Neural progenitor cell (in vitro differentiated cells): ENCODE measurements around the gene BCKDK. TPM values are rescaled to one million over a fixed set of nuclear protein-coding genes. Genes with fewer than 3 reads are reported as not detected.

Experiments used
- DNase-seq: peaks from one replicate; pipeline ENCODE4 v3.0.0-alpha.2; 2016; ENCODE audit warnings: low spot score
- H2AFZ ChIP-seq: fragments of 200-600 bp; sonication (generic); replicated peaks from 2 replicates; pipeline ENCODE4 v1.6.1; 2016; ENCODE audit warnings: antibody characterized with exemption
- H3F3A ChIP-seq: fragments of 200-600 bp; sonication (generic); 2 replicates; pipeline ENCODE4 v1.6.1; 2016; ENCODE audit warnings: antibody characterized with exemption, low read depth
- H3K27ac ChIP-seq: fragments of 200-600 bp; sonication (generic); 2 replicates; pipeline ENCODE4 v1.5.1; 2016; ENCODE audit warnings: mild to moderate bottlenecking
- H3K27me3 ChIP-seq: fragments of 200-600 bp; sonication (generic); 2 replicates; pipeline ENCODE4 v1.6.1; 2016; ENCODE audit warnings: mild to moderate bottlenecking, moderate library complexity
- H3K36me3 ChIP-seq: fragments of 200-600 bp; sonication (generic); 2 replicates; pipeline ENCODE4 v1.5.1; 2016
- H3K4me1 ChIP-seq: fragments of 200-600 bp; sonication (generic); 2 replicates; pipeline ENCODE4 v1.6.1; 2016; ENCODE audit warnings: mixed run types
- H3K4me2 ChIP-seq: fragments of 200-600 bp; sonication (generic); 2 replicates; pipeline ENCODE4 v1.6.1; 2016
- H3K4me3 ChIP-seq: fragments of 200-600 bp; sonication (generic); 2 replicates; pipeline ENCODE4 v1.5.1; 2016
- H3K79me2 ChIP-seq: fragments of 200-600 bp; sonication (generic); 2 replicates; pipeline ENCODE4 v1.6.1; 2016; ENCODE audit warnings: low read depth
- H3K9ac ChIP-seq: fragments of 200-600 bp; sonication (generic); 2 replicates; pipeline ENCODE4 v1.6.1; 2016
- H3K9me3 ChIP-seq: fragments of 200-600 bp; sonication (generic); 2 replicates; pipeline ENCODE4 v1.5.1; 2016; ENCODE audit warnings: low read depth
- H4K20me1 ChIP-seq: fragments of 200-600 bp; sonication (generic); 2 replicates; pipeline ENCODE4 v1.6.1; 2016; ENCODE audit warnings: low read depth
- H3K27ac Mint-ChIP-seq: 3 replicates; pipeline ENCODE4 v1.8.0; 2021; ENCODE audit warnings: mixed read lengths
- H3K27me3 Mint-ChIP-seq: 2 replicates; pipeline ENCODE4 v1.8.0; 2022; ENCODE audit warnings: low read depth, mild to moderate bottlenecking, inconsistent platforms, moderate library complexity, mixed read lengths; ENCODE audit not compliant: insufficient read depth
- H3K36me3 Mint-ChIP-seq: 3 replicates; pipeline ENCODE4 v1.8.0; 2021; ENCODE audit warnings: mixed read lengths
- H3K4me1 Mint-ChIP-seq: 3 replicates; pipeline ENCODE4 v1.8.0; 2021; ENCODE audit warnings: mixed read lengths
- H3K4me3 Mint-ChIP-seq: 3 replicates; pipeline ENCODE4 v1.8.0; 2021; ENCODE audit warnings: mild to moderate bottlenecking, moderate library complexity, mixed read lengths
- H3K9me3 Mint-ChIP-seq: 3 replicates; pipeline ENCODE4 v1.8.0; 2020; ENCODE audit warnings: mixed read lengths
- EZH2 ChIP-seq: fragments of 200-600 bp; sonication (generic); IDR thresholded peaks from 2 replicates; pipeline ENCODE4 v1.6.1; 2017; ENCODE audit warnings: antibody characterized with exemption, mild to moderate bottlenecking, moderate library complexity
- EZH2phosphoT487 ChIP-seq: fragments of 200-600 bp; sonication (generic); IDR thresholded peaks from 2 replicates; pipeline ENCODE4 v1.6.1; 2017; ENCODE audit warnings: antibody characterized with exemption
- total RNA-seq: library from RNA; depleted of rRNA; stranded (reverse); fragments of >200 nt; gene quantifications from 2 replicates; pipeline ENCODE4 v1.2.3, GENCODE V29; 2015; ENCODE audit warnings: low replicate concordance
- TF ChIP-seq, protein P1 (sequence below): fragments of 200-600 bp; sonication (generic); IDR thresholded peaks from 2 replicates; pipeline ENCODE4 v1.5.1; 2017; ENCODE audit warnings: antibody characterized with exemption, mild to moderate bottlenecking

The BCKDK gene
- total RNA-seq, 1 donor from 2014 or later, result 19.8 TPM

DNA sequence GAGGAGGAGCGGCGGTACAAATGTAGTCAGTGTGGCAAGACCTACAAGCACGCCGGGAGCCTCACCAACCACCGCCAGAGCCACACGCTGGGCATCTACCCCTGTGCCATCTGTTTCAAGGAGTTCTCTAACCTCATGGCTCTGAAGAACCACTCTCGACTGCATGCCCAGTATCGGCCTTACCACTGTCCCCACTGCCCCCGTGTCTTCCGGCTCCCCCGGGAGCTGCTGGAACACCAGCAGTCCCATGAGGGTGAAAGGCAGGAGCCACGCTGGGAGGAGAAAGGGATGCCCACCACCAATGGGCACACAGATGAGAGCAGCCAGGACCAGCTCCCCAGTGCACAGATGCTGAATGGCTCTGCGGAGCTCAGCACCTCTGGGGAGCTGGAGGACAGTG is 31.2 kb upstream of the BCKDK start:
- Histone ChIP-seq H3K4me2 (no peak overlapping the region), H3K9ac (no peak overlapping the region), H3K27ac (no peak overlapping the region), H3F3A (peaks cover 24% of the 10 kb centered on the region), H3K36me3 (no peaks in the 10 kb centered on the region), H3K9me3 (no peaks in the 10 kb centered on the region), H3K4me1 (peaks cover 9% of the 10 kb centered on the region), H2AFZ (no peak overlapping the region), H3K79me2 (peaks cover 41% of the 10 kb centered on the region), H3K27me3 (no peaks in the 10 kb centered on the region), H4K20me1 (peaks cover 51% of the 10 kb centered on the region), H3K4me3 (no peak overlapping the region)
- H3K4me3 Mint-ChIP-seq, result no peak overlapping the region
- no peak for DNase-seq
- H3K27me3 Mint-ChIP-seq, result peaks cover 12% of the 10 kb centered on the region
- H3K4me1 Mint-ChIP-seq, result peaks cover 14% of the 10 kb centered on the region
- no peak for TF ChIP-seq EZH2
- TF ChIP-seq, protein P1, sequence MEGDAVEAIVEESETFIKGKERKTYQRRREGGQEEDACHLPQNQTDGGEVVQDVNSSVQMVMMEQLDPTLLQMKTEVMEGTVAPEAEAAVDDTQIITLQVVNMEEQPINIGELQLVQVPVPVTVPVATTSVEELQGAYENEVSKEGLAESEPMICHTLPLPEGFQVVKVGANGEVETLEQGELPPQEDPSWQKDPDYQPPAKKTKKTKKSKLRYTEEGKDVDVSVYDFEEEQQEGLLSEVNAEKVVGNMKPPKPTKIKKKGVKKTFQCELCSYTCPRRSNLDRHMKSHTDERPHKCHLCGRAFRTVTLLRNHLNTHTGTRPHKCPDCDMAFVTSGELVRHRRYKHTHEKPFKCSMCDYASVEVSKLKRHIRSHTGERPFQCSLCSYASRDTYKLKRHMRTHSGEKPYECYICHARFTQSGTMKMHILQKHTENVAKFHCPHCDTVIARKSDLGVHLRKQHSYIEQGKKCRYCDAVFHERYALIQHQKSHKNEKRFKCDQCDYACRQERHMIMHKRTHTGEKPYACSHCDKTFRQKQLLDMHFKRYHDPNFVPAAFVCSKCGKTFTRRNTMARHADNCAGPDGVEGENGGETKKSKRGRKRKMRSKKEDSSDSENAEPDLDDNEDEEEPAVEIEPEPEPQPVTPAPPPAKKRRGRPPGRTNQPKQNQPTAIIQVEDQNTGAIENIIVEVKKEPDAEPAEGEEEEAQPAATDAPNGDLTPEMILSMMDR, result no peak
- TF ChIP-seq EZH2phosphoT487, result no peak
- no peak overlapping the region for H3K27ac Mint-ChIP-seq
- no peaks in the 10 kb centered on the region for H3K9me3 Mint-ChIP-seq
- peaks cover 19% of the 10 kb centered on the region for H3K36me3 Mint-ChIP-seq

- Histone ChIP-seq H4K20me1 (peaks cover 57% of the 10 kb centered on the region), H3K36me3 (no peaks in the 10 kb centered on the region), H3F3A (peaks cover 21% of the 10 kb centered on the region), H3K9ac (no peak overlapping the region), H3K27ac (no peak overlapping the region), H3K27me3 (no peaks in the 10 kb centered on the region), H2AFZ (no peak overlapping the region), H3K9me3 (no peaks in the 10 kb centered on the region), H3K4me2 (no peak overlapping the region), H3K4me1 (peaks cover 6% of the 10 kb centered on the region), H3K4me3 (no peak overlapping the region), H3K79me2 (peaks cover 34% of the 10 kb centered on the region)
- no peak overlapping the region for H3K4me3 Mint-ChIP-seq
- peaks cover 22% of the 10 kb centered on the region for H3K36me3 Mint-ChIP-seq
- peaks cover 10% of the 10 kb centered on the region for H3K4me1 Mint-ChIP-seq
- no peak for TF ChIP-seq EZH2phosphoT487
- TF ChIP-seq EZH2, result no peak
- TF ChIP-seq, protein P1, result no peak
- H3K27me3 Mint-ChIP-seq, result peaks cover 13% of the 10 kb centered on the region
- no peak for DNase-seq
- no peak overlapping the region for H3K27ac Mint-ChIP-seq
- H3K9me3 Mint-ChIP-seq, result no peaks in the 10 kb centered on the region
Measured at GRCh38 chr16:31077592-31078396, 30.4 kb upstream of the BCKDK start.

- H3K4me3 Mint-ChIP-seq, result no peak overlapping the region
- Histone ChIP-seq H3K4me2 (no peak overlapping the region), H3K36me3 (no peaks in the 10 kb centered on the region), H3K27me3 (no peaks in the 10 kb centered on the region), H2AFZ (no peak overlapping the region), H3K9ac (no peak overlapping the region), H3K4me1 (peaks cover 6% of the 10 kb centered on the region), H3K79me2 (peaks cover 31% of the 10 kb centered on the region), H3F3A (peaks cover 15% of the 10 kb centered on the region), H4K20me1 (peaks cover 59% of the 10 kb centered on the region), H3K9me3 (no peaks in the 10 kb centered on the region), H3K27ac (no peak overlapping the region), H3K4me3 (no peak overlapping the region)
- no peak overlapping the region for H3K27ac Mint-ChIP-seq
- peaks cover 10% of the 10 kb centered on the region for H3K4me1 Mint-ChIP-seq
- TF ChIP-seq EZH2, result no peak
- TF ChIP-seq, protein P1, result no peak
- no peak for TF ChIP-seq EZH2phosphoT487
- peaks cover 24% of the 10 kb centered on the region for H3K36me3 Mint-ChIP-seq
- no peak for DNase-seq
- H3K9me3 Mint-ChIP-seq, result no peaks in the 10 kb centered on the region
- peaks cover 13% of the 10 kb centered on the region for H3K27me3 Mint-ChIP-seq
Measured at GRCh38 chr16:31078597-31079341, 29.4 kb upstream of the BCKDK start.
